ENCODE measurements around the gene ZNF41.

GRCh38 chrX:47448165-47448806, 34.7 kb downstream of the ZNF41 start:
- TF ChIP-seq, protein P1, sequence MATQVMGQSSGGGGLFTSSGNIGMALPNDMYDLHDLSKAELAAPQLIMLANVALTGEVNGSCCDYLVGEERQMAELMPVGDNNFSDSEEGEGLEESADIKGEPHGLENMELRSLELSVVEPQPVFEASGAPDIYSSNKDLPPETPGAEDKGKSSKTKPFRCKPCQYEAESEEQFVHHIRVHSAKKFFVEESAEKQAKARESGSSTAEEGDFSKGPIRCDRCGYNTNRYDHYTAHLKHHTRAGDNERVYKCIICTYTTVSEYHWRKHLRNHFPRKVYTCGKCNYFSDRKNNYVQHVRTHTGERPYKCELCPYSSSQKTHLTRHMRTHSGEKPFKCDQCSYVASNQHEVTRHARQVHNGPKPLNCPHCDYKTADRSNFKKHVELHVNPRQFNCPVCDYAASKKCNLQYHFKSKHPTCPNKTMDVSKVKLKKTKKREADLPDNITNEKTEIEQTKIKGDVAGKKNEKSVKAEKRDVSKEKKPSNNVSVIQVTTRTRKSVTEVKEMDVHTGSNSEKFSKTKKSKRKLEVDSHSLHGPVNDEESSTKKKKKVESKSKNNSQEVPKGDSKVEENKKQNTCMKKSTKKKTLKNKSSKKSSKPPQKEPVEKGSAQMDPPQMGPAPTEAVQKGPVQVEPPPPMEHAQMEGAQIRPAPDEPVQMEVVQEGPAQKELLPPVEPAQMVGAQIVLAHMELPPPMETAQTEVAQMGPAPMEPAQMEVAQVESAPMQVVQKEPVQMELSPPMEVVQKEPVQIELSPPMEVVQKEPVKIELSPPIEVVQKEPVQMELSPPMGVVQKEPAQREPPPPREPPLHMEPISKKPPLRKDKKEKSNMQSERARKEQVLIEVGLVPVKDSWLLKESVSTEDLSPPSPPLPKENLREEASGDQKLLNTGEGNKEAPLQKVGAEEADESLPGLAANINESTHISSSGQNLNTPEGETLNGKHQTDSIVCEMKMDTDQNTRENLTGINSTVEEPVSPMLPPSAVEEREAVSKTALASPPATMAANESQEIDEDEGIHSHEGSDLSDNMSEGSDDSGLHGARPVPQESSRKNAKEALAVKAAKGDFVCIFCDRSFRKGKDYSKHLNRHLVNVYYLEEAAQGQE (IDR thresholded peaks at IDR 0.05; ENCODE audit: insufficient read depth in 1 of 2, low read depth in 2 of 2, low read length in 1 of 2) = no peak
- no peak for TF ChIP-seq CTCF (IDR thresholded peaks at IDR 0.05)
